Stimulated activated CD4-positive, alpha-beta T cell treated with anti-CD3 and anti-CD28 coated beads, Interleukin-15, amount 100 ng/mL, for 24 hours (primary cell): ENCODE data around the gene EXOC3L4.

Experiments used
- DNase-seq: peaks from one replicate; pipeline ENCODE4 v3.0.0-alpha.2; 2020

The EXOC3L4 gene

GRCh38 chr14:103123634-103124500, 29.3 kb downstream of the EXOC3L4 start:
- no peak for DNase-seq

- DNase-seq: no peak
Measured at GRCh38 chr14:103124501-103125001, 30.0 kb downstream of the EXOC3L4 start.

- no peak for DNase-seq
Measured at GRCh38 chr14:103125098-103126070, 30.9 kb downstream of the EXOC3L4 start.

- no peak for DNase-seq
Measured at GRCh38 chr14:103126088-103126872, 31.8 kb downstream of the EXOC3L4 start.

- no peak for DNase-seq
Measured at GRCh38 chr14:103126873-103127304, 32.4 kb downstream of the EXOC3L4 start.

- no peak for DNase-seq
Measured at GRCh38 chr14:103127356-103127755, 32.8 kb downstream of the EXOC3L4 start.

GRCh38 chr14:103127861-103128598, 33.5 kb downstream of the EXOC3L4 start:
- DNase-seq: no peak

GRCh38 chr14:103128631-103129300, 34.2 kb downstream of the EXOC3L4 start:
- no peak for DNase-seq

GRCh38 chr14:103129301-103130016, 34.9 kb downstream of the EXOC3L4 start:
- no peak for DNase-seq

- no peak for DNase-seq
Measured at GRCh38 chr14:103130017-103130764, 35.7 kb downstream of the EXOC3L4 start.

- no peak for DNase-seq
Measured at GRCh38 chr14:103130965-103131364, 36.4 kb downstream of the EXOC3L4 start.

GRCh38 chr14:103131580-103131979, 37.1 kb downstream of the EXOC3L4 start:
- no peak for DNase-seq

GRCh38 chr14:103132381-103133209, 38.1 kb downstream of the EXOC3L4 start:
- no peak for DNase-seq

GRCh38 chr14:103133210-103134140, 39.0 kb downstream of the EXOC3L4 start:
- no peak for DNase-seq

GRCh38 chr14:103134405-103134804, 39.9 kb downstream of the EXOC3L4 start:
- no peak for DNase-seq

- DNase-seq: no peak
Measured at GRCh38 chr14:103134919-103135318, 40.4 kb downstream of the EXOC3L4 start.
